ENCODE data around the gene TNNC1.

DNA sequence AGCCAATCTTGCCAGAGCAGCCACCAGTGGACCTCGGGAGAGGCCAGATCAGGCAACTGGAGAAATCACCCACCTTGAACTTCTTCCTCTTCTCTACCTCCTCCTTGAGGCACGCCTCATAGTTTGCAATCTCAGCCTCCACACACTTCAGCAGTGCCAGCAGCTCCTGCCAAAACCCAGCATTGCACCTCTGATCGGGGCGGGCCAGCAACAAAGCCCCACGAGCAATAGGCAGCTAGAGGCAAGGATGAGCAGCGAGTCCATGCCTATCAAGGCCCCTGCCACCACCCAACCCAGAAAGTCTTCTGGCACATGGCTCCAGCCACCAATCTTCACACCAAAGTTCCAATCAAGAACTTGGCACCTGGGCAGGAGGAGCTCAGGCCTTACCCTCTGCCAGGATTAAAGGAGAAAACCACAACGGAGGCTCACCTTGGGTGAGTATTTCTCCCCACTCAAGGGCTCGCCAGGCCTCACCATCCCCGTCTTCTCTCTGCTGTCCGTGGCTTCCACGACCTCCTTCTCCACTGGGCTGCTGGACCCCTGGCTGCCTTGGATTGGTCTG lies 51.1 kb downstream of the TNNC1 start:
- TF ChIP-seq ARNTL (CRISPR knock-in tag; IDR thresholded peaks at IDR 0.05; ENCODE audit: borderline replicate concordance, low read depth): no peak
- TF ChIP-seq, protein P1, sequence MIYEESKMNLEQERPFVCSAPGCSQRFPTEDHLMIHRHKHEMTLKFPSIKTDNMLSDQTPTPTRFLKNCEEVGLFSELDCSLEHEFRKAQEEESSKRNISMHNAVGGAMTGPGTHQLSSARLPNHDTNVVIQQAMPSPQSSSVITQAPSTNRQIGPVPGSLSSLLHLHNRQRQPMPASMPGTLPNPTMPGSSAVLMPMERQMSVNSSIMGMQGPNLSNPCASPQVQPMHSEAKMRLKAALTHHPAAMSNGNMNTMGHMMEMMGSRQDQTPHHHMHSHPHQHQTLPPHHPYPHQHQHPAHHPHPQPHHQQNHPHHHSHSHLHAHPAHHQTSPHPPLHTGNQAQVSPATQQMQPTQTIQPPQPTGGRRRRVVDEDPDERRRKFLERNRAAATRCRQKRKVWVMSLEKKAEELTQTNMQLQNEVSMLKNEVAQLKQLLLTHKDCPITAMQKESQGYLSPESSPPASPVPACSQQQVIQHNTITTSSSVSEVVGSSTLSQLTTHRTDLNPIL (CRISPR knock-in tag; IDR thresholded peaks at IDR 0.05; ENCODE audit: low read depth): no peak
- TF ChIP-seq, protein P2, sequence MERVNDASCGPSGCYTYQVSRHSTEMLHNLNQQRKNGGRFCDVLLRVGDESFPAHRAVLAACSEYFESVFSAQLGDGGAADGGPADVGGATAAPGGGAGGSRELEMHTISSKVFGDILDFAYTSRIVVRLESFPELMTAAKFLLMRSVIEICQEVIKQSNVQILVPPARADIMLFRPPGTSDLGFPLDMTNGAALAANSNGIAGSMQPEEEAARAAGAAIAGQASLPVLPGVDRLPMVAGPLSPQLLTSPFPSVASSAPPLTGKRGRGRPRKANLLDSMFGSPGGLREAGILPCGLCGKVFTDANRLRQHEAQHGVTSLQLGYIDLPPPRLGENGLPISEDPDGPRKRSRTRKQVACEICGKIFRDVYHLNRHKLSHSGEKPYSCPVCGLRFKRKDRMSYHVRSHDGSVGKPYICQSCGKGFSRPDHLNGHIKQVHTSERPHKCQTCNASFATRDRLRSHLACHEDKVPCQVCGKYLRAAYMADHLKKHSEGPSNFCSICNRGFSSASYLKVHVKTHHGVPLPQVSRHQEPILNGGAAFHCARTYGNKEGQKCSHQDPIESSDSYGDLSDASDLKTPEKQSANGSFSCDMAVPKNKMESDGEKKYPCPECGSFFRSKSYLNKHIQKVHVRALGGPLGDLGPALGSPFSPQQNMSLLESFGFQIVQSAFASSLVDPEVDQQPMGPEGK (CRISPR knock-in tag; IDR thresholded peaks at IDR 0.05; ENCODE audit: borderline replicate concordance): no peak
- no peak for TF ChIP-seq RARB (CRISPR knock-in tag; IDR thresholded peaks at IDR 0.05)
- TF ChIP-seq ESRRG (CRISPR knock-in tag; IDR thresholded peaks at IDR 0.05): no peak
- no peak for TF ChIP-seq TOX (CRISPR knock-in tag; IDR thresholded peaks at IDR 0.05; ENCODE audit: borderline replicate concordance)
- no peak for TF ChIP-seq TCF4 (CRISPR knock-in tag; IDR thresholded peaks at IDR 0.05; ENCODE audit: borderline replicate concordance)
- TF ChIP-seq CSDC2 (CRISPR knock-in tag; IDR thresholded peaks at IDR 0.05): no peak
- no peak for TF ChIP-seq ZC3H10 (CRISPR knock-in tag; IDR thresholded peaks at IDR 0.05)
- no peak for TF ChIP-seq ISL1 (CRISPR knock-in tag; IDR thresholded peaks at IDR 0.05)
